H1 (cell line): ENCODE data around the gene EYA4. TPM values are rescaled to one million over a fixed set of nuclear protein-coding genes. Genes with fewer than 3 reads are reported as not detected.

Experiments
- CTCF ChIA-PET: fragments of 300-600 bp; sonication (Branson Sonifier 250); formaldehyde crosslinking; loops from one replicate; lab custom pipeline; 2021; ENCODE audit not compliant: partially characterized antibody; lab: Charles Lee
- POLR2A ChIA-PET: fragments of 300-600 bp; sonication (Branson Sonifier 250); formaldehyde crosslinking; loops from one replicate; lab custom pipeline; 2021; ENCODE audit warnings: inconsistent platforms; ENCODE audit not compliant: partially characterized antibody; lab: Charles Lee
- DNase-seq, 2 experiments: peaks; one replicate each; pipeline versions ENCODE4 v3.0.0 to v3.0.0-alpha.2; 2010 to 2022; ENCODE audit warnings: low spot score in 2 of 2, low read depth in 1 of 2, mixed read lengths in 1 of 2
- FAIRE-seq: peaks from 2 replicates; lab custom pipeline; 2011; peaks lifted over from hg19 to GRCh38; lab: Jason Lieb, UNC
- H2AFZ ChIP-seq: 2 replicates; pipeline ENCODE4 v1.8.1; 2012; ENCODE audit warnings: low read length, inconsistent platforms
- H2AK5ac ChIP-seq: 2 replicates; pipeline ENCODE4 v1.6.1; 2013; ENCODE audit warnings: low read depth, low read length
- H2BK120ac ChIP-seq: replicated peaks from 2 replicates; pipeline ENCODE3; 2013; ENCODE audit warnings: low read depth, low read length, inconsistent platforms
- H2BK12ac ChIP-seq: 2 replicates; pipeline ENCODE4 v1.6.1; 2013; ENCODE audit warnings: low read depth, low read length
- H2BK15ac ChIP-seq: 2 replicates; pipeline ENCODE4 v1.6.1; 2013; ENCODE audit warnings: low read length
- H2BK20ac ChIP-seq: 2 replicates; pipeline ENCODE4 v1.6.1; 2013; ENCODE audit warnings: low read length
- H2BK5ac ChIP-seq: 2 replicates; pipeline ENCODE4 v1.6.1; 2013; ENCODE audit warnings: low read depth, low read length
- H3K14ac ChIP-seq: 2 replicates; pipeline ENCODE4 v1.6.1; 2013; ENCODE audit warnings: inconsistent platforms; ENCODE audit not compliant: insufficient read length
- H3K18ac ChIP-seq: 2 replicates; pipeline ENCODE4 v1.6.1; 2013; ENCODE audit warnings: low read length; ENCODE audit errors: extremely low read depth
- H3K23ac ChIP-seq: 2 replicates; pipeline ENCODE4 v1.6.1; 2013; ENCODE audit warnings: inconsistent platforms; ENCODE audit not compliant: insufficient read length
- H3K23me2 ChIP-seq: 2 replicates; pipeline ENCODE4 v1.6.1; 2013; ENCODE audit warnings: low read depth, low read length
- H3K27ac ChIP-seq: 2 replicates; pipeline ENCODE4 v1.6.1; 2011; ENCODE audit warnings: low read depth, low read length, inconsistent platforms
- H3K27me3 ChIP-seq, 4 experiments: replicated peaks in 1 of 4; 1 replicate in 1 of 4; 2 replicates in 3 of 4; pipeline versions ENCODE4 v1.6.1 to v1.8.1; 2011 to 2013; ENCODE audit warnings: low read length in 3 of 4, mild to moderate bottlenecking in 3 of 4, inconsistent platforms in 2 of 4, mixed read lengths in 2 of 4, moderate library complexity in 1 of 4; ENCODE audit not compliant: control insufficient read depth in 3 of 4, insufficient read depth in 3 of 4; ENCODE audit errors: extremely low read depth in 1 of 4
- H3K36me3 ChIP-seq, 4 experiments: 2 replicates each; pipeline versions ENCODE4 v1.6.1 to v1.8.1; 2011 to 2013; ENCODE audit warnings: mild to moderate bottlenecking in 4 of 4, low read length in 3 of 4, moderate library complexity in 2 of 4, control low read depth in 1 of 4, inconsistent platforms in 1 of 4; ENCODE audit not compliant: insufficient read depth in 4 of 4, control insufficient read depth in 2 of 4
- H3K4ac ChIP-seq: replicated peaks from 2 replicates; pipeline ENCODE3; 2013; ENCODE audit warnings: low read length, low read depth, mixed read lengths, inconsistent platforms; ENCODE audit not compliant: insufficient read length
- H3K4me1 ChIP-seq, 4 experiments: replicated peaks in 1 of 4; 1 replicate in 1 of 4; 2 replicates in 3 of 4; pipeline versions ENCODE4 v1.6.1 to v1.8.1; 2011 to 2013; ENCODE audit warnings: low read length in 3 of 4, inconsistent platforms in 2 of 4, mixed read lengths in 1 of 4; ENCODE audit not compliant: insufficient read depth in 4 of 4, control insufficient read depth in 3 of 4
- H3K4me2 ChIP-seq, 2 experiments: 2 replicates each; pipeline versions ENCODE4 v1.6.1 to v1.8.1; 2011 to 2013; ENCODE audit warnings: low read depth in 2 of 2, low read length in 2 of 2, control low read depth in 1 of 2, inconsistent platforms in 1 of 2, mild to moderate bottlenecking in 1 of 2; ENCODE audit not compliant: insufficient read depth in 1 of 2
- H3K4me3 ChIP-seq, 4 experiments: fragments of 200-600, 300-600 bp in 1 of 4; sonication (generic), shearing (Covaris generic), sonication (Bioruptor Twin) in 1 of 4; 2 replicates each; pipeline versions ENCODE4 v1.5.1 to v1.8.1; 2011 to 2016; ENCODE audit warnings: low read length in 4 of 4, low read depth in 3 of 4, control low read depth in 2 of 4, inconsistent platforms in 2 of 4, mild to moderate bottlenecking in 2 of 4, mixed read lengths in 1 of 4, moderate library complexity in 1 of 4; ENCODE audit not compliant: insufficient read depth in 2 of 4; ENCODE audit errors: extremely low read depth in 1 of 4
- H3K56ac ChIP-seq: replicated peaks from 2 replicates; pipeline ENCODE3; 2013; ENCODE audit warnings: low read depth, mild to moderate bottlenecking, mixed read lengths, low read length, inconsistent platforms; ENCODE audit not compliant: insufficient read length
- H3K79me1 ChIP-seq: 2 replicates; pipeline ENCODE4 v1.6.1; 2013; ENCODE audit warnings: low read depth, low read length, control low read depth
- H3K79me2 ChIP-seq, 2 experiments: 2 replicates each; pipeline versions ENCODE4 v1.6.1 to v1.8.1; 2012 to 2013; ENCODE audit warnings: low read length in 2 of 2, mild to moderate bottlenecking in 2 of 2, inconsistent platforms in 1 of 2; ENCODE audit not compliant: insufficient read depth in 2 of 2, control insufficient read depth in 1 of 2
- H3K9ac ChIP-seq, 4 experiments: replicated peaks in 1 of 4; 1 replicate in 1 of 4; 2 replicates in 3 of 4; pipeline versions ENCODE4 v1.6.1 to v1.8.1; 2011 to 2013; ENCODE audit warnings: low read depth in 3 of 4, low read length in 3 of 4, control low read depth in 2 of 4, mild to moderate bottlenecking in 2 of 4, moderate library complexity in 2 of 4, inconsistent platforms in 1 of 4; ENCODE audit errors: extremely low read depth in 1 of 4
- H3K9me3 ChIP-seq, 2 experiments: 2 replicates each; pipeline versions ENCODE4 v1.6.1 to v1.8.1; 2012 to 2013; ENCODE audit warnings: mild to moderate bottlenecking in 2 of 2, moderate library complexity in 2 of 2, control low read depth in 1 of 2, inconsistent platforms in 1 of 2, low read depth in 1 of 2, low read length in 1 of 2, mixed read lengths in 1 of 2; ENCODE audit not compliant: insufficient read depth in 2 of 2
- H4K20me1 ChIP-seq, 2 experiments: replicated peaks in 1 of 2; 2 replicates each; pipeline versions ENCODE3 to v1.8.1; 2011 to 2013; ENCODE audit warnings: inconsistent platforms in 2 of 2, low read length in 2 of 2, mild to moderate bottlenecking in 1 of 2; ENCODE audit not compliant: insufficient read depth in 2 of 2, control insufficient read depth in 1 of 2
- H4K5ac ChIP-seq: 2 replicates; pipeline ENCODE4 v1.6.1; 2013; ENCODE audit warnings: low read length, low read depth, mixed read lengths, inconsistent platforms; ENCODE audit not compliant: insufficient read length
- H4K8ac ChIP-seq: 2 replicates; pipeline ENCODE4 v1.8.0; 2013; ENCODE audit warnings: mild to moderate bottlenecking, moderate library complexity, low read length, inconsistent platforms; ENCODE audit not compliant: insufficient read depth; ENCODE audit errors: extremely low read depth
- H4K91ac ChIP-seq: replicated peaks from 2 replicates; pipeline ENCODE3; 2013; ENCODE audit warnings: low read length, mixed read lengths, inconsistent platforms; ENCODE audit not compliant: insufficient read length
- ATF3 ChIP-seq: IDR thresholded peaks from 2 replicates; pipeline ENCODE4 v1.6.1; 2011; ENCODE audit warnings: low read depth, mild to moderate bottlenecking, low read length; ENCODE audit not compliant: insufficient read depth
- GABPA ChIP-seq: IDR thresholded peaks from 2 replicates; pipeline ENCODE4 v1.6.1; 2011; ENCODE audit warnings: mild to moderate bottlenecking, low read length, moderate library complexity, borderline replicate concordance; ENCODE audit not compliant: insufficient read depth
- WGBS, 2 experiments: shearing (Covaris generic) in 1 of 2; methylation state at CpG; one replicate each; pipeline versions ENCODE4 v1.1.6 to v1.1.7; 2013 to 2015; ENCODE audit warnings: low lambda C conversion rate in 2 of 2, mixed read lengths in 2 of 2, inconsistent platforms in 1 of 2, low coverage in 1 of 2, missing lambda C conversion rate in 1 of 2; ENCODE audit not compliant: insufficient replicate concordance in 2 of 2, insufficient coverage in 1 of 2, insufficient read length in 1 of 2; ENCODE audit errors: extremely low coverage in 1 of 2, missing lambda C conversion rate in 1 of 2; 5-methylcytosine and 5-hydroxymethylcytosine counted together
- polyA plus RNA-seq, 7 experiments: library from polyadenylated mRNA; depleted of rRNA in 3 of 7; stranded (reverse) in 5 of 7; unstranded in 2 of 7; fragments of >200 nt in 5 of 7; fragments of 200-250 nt in 2 of 7; gene quantifications; 1 replicate in 5 of 7; 2 replicates in 1 of 7; 4 replicates in 1 of 7; pipeline versions ENCODE4 v1.2.1 to v1.2.3, GENCODE V29; 2011 to 2013; ENCODE audit warnings: missing spikeins in 2 of 7, mixed read lengths in 2 of 7
- total RNA-seq: library from RNA; stranded (reverse); fragmentation: NEBNext Ultra II Directional; extraction: Animal tissue kit (Norgen Biotek cat#: 25700); gene quantifications from 2 replicates; pipeline ENCODE4 v1.2.1, GENCODE V29; 2021

EYA4 gene
- total and polyA plus RNA-seq, 2 of the 8 experiments (the other 6 are each of a cell fraction or from before 2014, with no cell fraction given): 0.06 to 0.17 TPM

GRCh38 chr6:133262804-133263203, 21.6 kb downstream of the EYA4 start:
- TF ChIP-seq GABPA (no peak), ATF3 (no peak)
- 85% methylated on average over 2 of the region's 2 CpGs; no CpG with 5 or more reads in 1 of the 2 experiments for WGBS, 2 experiments

More at GRCh38 chr6:133262804-133263203, 21.6 kb downstream of the EYA4 start:
- Histone ChIP-seq H3K4me3 (no peak overlapping the region), H3K18ac (no peak overlapping the region), H4K91ac (no peak overlapping the region), H3K4me1 (no peaks in the 10 kb centered on the region), H3K9me3 (no peaks in the 10 kb centered on the region), H4K5ac (no peak overlapping the region), H3K79me1 (no peaks in the 10 kb centered on the region), H2BK12ac (no peak overlapping the region), H2BK15ac (no peak overlapping the region), H2AFZ (no peak overlapping the region), H3K36me3 (no peaks in the 10 kb centered on the region), H3K56ac (no peak overlapping the region), H4K20me1 (no peaks in the 10 kb centered on the region), H4K8ac (no peak overlapping the region), H3K23me2 (no peaks in the 10 kb centered on the region), H3K4ac (no peak overlapping the region), H3K4me2 (no peak overlapping the region), H3K27ac (no peak overlapping the region), H3K14ac (no peak overlapping the region), H3K23ac (no peak overlapping the region), H2BK5ac (no peak overlapping the region), H2AK5ac (no peak overlapping the region), H2BK120ac (no peak overlapping the region), H3K79me2 (no peaks in the 10 kb centered on the region), H3K9ac (no peak overlapping the region), H3K27me3 (no peaks in the 10 kb centered on the region), H2BK20ac (no peak overlapping the region)
- no peak for FAIRE-seq
- ChIA-PET POLR2A (no interaction called here), CTCF (interaction anchor here (0.6 to 1.2 kb wide), 4 partner anchors 12 to 594 kb away, joined by 3 to 5 read pairs (median 4); no protein-coding TSS in a partner anchor)
- DNase-seq: no peak
